Measurements from ENCODE around the gene PTGES3.

DNA sequence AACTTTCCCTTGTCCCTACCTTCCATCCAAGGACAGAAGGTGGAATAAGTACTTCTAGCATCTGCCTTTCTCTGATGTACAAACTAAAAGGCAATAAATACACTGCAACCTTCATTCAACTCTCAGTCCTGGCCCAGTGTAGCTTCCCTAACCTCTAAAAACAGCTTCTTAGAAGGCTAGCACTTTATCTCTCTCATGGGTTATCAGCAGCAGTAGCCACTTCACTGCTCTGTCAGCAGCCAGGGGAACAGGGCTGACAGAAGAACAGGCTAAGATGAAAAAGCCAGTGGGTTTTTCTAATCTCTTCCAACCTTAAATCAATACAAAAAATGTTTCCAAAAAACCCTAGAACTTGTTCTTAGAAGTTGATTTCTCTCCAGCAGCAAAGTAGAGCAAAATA is 71.2 kb downstream of the PTGES3 start:
- TF ChIP-seq, protein P1, sequence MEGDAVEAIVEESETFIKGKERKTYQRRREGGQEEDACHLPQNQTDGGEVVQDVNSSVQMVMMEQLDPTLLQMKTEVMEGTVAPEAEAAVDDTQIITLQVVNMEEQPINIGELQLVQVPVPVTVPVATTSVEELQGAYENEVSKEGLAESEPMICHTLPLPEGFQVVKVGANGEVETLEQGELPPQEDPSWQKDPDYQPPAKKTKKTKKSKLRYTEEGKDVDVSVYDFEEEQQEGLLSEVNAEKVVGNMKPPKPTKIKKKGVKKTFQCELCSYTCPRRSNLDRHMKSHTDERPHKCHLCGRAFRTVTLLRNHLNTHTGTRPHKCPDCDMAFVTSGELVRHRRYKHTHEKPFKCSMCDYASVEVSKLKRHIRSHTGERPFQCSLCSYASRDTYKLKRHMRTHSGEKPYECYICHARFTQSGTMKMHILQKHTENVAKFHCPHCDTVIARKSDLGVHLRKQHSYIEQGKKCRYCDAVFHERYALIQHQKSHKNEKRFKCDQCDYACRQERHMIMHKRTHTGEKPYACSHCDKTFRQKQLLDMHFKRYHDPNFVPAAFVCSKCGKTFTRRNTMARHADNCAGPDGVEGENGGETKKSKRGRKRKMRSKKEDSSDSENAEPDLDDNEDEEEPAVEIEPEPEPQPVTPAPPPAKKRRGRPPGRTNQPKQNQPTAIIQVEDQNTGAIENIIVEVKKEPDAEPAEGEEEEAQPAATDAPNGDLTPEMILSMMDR (IDR thresholded peaks at IDR 0.05 in 8 of 11, conservative IDR thresholded peaks at IDR 0.05 in 3 of 11), result no peak
- TF ChIP-seq POLR2A (IDR thresholded peaks at IDR 0.05), result no peak
